SK-N-SH treated with all-trans-retinoic acid at 6 μM for 48 hours (cell line): ENCODE results near the gene KCTD12.

Experiments used
- ARNTL ChIP-seq: fragments of 450-650 bp; formaldehyde crosslinking; IDR thresholded peaks from 2 replicates; pipeline ENCODE4 v1.5.0; 2020; ENCODE audit warnings: low read depth, mild to moderate bottlenecking, moderate library complexity, borderline replicate concordance
- BACH2 ChIP-seq: fragments of 250-450 bp; sonication (Bioruptor Pico); IDR thresholded peaks from 2 replicates; pipeline ENCODE4 v1.9.0; 2021; ENCODE audit warnings: mild to moderate bottlenecking, borderline replicate concordance
- CREB5 ChIP-seq: fragments of 250-450 bp; sonication (Bioruptor Pico); IDR thresholded peaks from 2 replicates; pipeline ENCODE4 v1.5.1; 2020; ENCODE audit warnings: low read depth, mild to moderate bottlenecking, moderate library complexity
- OSR1 ChIP-seq: fragments of 250-450 bp; sonication (Bioruptor Pico); IDR thresholded peaks from 2 replicates; pipeline ENCODE4 v1.8.0; 2022; ENCODE audit warnings: moderate library complexity, mild to moderate bottlenecking, inconsistent platforms
- PPARA ChIP-seq: fragments of 250-450 bp; sonication (Bioruptor Pico); IDR thresholded peaks from 2 replicates; pipeline ENCODE4 v1.5.0; 2020; ENCODE audit warnings: mild to moderate bottlenecking, borderline replicate concordance
- RARB ChIP-seq: fragments of 250-450 bp; sonication (Bioruptor Pico); IDR thresholded peaks from 2 replicates; pipeline ENCODE4 v1.8.0; 2021; ENCODE audit warnings: mild to moderate bottlenecking, moderate library complexity
- TOX ChIP-seq: fragments of 250-450 bp; sonication (Bioruptor Pico); IDR thresholded peaks from 2 replicates; pipeline ENCODE4 v1.8.0; 2021; ENCODE audit warnings: mild to moderate bottlenecking, moderate library complexity, borderline replicate concordance
- ZNF8 ChIP-seq: fragments of 450-650 bp; formaldehyde crosslinking; IDR thresholded peaks from 2 replicates; pipeline ENCODE4 v1.5.0; 2020; ENCODE audit warnings: mild to moderate bottlenecking, moderate library complexity
- TF ChIP-seq, protein P1 (sequence below): fragments of 250-450 bp; sonication (Bioruptor Pico); IDR thresholded peaks from 2 replicates; pipeline ENCODE4 v1.8.0; 2020; ENCODE audit warnings: mild to moderate bottlenecking, moderate library complexity, borderline replicate concordance

DNA sequence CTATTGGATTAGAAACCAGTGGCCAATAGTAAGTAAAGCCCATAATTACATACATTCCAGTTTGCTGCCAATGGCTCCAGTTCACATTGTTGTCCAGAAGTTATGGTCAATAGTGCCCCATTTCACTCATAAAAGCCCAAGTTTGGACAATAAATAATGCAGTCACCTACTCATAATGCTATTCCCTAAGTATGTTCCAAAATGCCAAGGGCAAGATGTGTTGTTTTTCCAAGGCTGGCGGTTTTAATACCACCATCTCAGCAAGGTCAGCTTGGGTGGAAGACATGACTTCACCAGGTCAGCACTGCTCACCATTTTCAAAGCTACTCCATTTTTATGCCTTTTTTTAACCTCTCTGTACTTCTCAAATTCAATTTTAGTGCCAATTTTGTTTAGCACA lies 32.7 kb downstream of the KCTD12 start:
- TF ChIP-seq CREB5 (CRISPR knock-in tag): no peak
- TF ChIP-seq, protein P1, sequence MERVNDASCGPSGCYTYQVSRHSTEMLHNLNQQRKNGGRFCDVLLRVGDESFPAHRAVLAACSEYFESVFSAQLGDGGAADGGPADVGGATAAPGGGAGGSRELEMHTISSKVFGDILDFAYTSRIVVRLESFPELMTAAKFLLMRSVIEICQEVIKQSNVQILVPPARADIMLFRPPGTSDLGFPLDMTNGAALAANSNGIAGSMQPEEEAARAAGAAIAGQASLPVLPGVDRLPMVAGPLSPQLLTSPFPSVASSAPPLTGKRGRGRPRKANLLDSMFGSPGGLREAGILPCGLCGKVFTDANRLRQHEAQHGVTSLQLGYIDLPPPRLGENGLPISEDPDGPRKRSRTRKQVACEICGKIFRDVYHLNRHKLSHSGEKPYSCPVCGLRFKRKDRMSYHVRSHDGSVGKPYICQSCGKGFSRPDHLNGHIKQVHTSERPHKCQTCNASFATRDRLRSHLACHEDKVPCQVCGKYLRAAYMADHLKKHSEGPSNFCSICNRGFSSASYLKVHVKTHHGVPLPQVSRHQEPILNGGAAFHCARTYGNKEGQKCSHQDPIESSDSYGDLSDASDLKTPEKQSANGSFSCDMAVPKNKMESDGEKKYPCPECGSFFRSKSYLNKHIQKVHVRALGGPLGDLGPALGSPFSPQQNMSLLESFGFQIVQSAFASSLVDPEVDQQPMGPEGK (CRISPR knock-in tag): no peak
- no peak for TF ChIP-seq RARB (CRISPR knock-in tag)
- TF ChIP-seq TOX (CRISPR knock-in tag): no peak
- TF ChIP-seq ZNF8 (CRISPR knock-in tag): no peak
- TF ChIP-seq PPARA (CRISPR knock-in tag): no peak
- TF ChIP-seq BACH2 (CRISPR knock-in tag): no peak
- no peak for TF ChIP-seq ARNTL (CRISPR knock-in tag)
- TF ChIP-seq OSR1 (CRISPR knock-in tag): no peak
